Vagina (tissue), 2 donors: ENCODE data around the gene SUGCT. TPM values are rescaled to one million over a fixed set of nuclear protein-coding genes. Genes with fewer than 3 reads are reported as not detected.

Experiments used
- DNase-seq, 2 donors: peaks; one replicate each; pipeline ENCODE4 v3.0.0-alpha.2; 2017; ENCODE audit errors: extremely low spot score in 2 of 2
- H3K27ac ChIP-seq: fragments of 200-600 bp; sonication (generic); one replicate; pipeline ENCODE4 v1.5.1; 2019
- H3K27me3 ChIP-seq: fragments of 200-600 bp; sonication (generic); one replicate; pipeline ENCODE4 v1.5.1; 2019
- H3K36me3 ChIP-seq, 2 donors: fragments of 200-600 bp; sonication (generic); one replicate each; pipeline ENCODE4 v1.5.1; 2017 to 2019
- H3K4me1 ChIP-seq: fragments of 200-600 bp; sonication (generic); one replicate; pipeline ENCODE4 v1.5.1; 2019
- H3K4me3 ChIP-seq, 2 donors: fragments of 200-600 bp; sonication (generic); 1 replicate in 1 of 2; 2 replicates in 1 of 2; pipeline ENCODE4 v1.5.1; 2016 to 2019
- H3K9me3 ChIP-seq: fragments of 200-600 bp; sonication (generic); one replicate; pipeline ENCODE4 v1.5.1; 2019
- POLR2A ChIP-seq, 2 donors: fragments of 450-650 bp; IDR thresholded peaks; one replicate each; pipeline ENCODE4 v1.6.1; 2017; ENCODE audit warnings: antibody characterized with exemption in 2 of 2, mild to moderate bottlenecking in 2 of 2, moderate library complexity in 2 of 2
- POLR2AphosphoS5 ChIP-seq, 2 donors: sonication (generic); formaldehyde crosslinking; IDR thresholded peaks; one replicate each; pipeline ENCODE4 v1.9.0; 2017; ENCODE audit warnings: antibody characterized with exemption in 2 of 2, mild to moderate bottlenecking in 2 of 2, low read depth in 1 of 2; ENCODE audit not compliant: insufficient read depth in 1 of 2
- intact Hi-C: fragments of 100-400 bp; cut with DNase I; formaldehyde crosslinking; loops from one replicate; pipeline ENCODE4 v1.15.1; 2023
- total RNA-seq: library from RNA; depleted of rRNA; stranded (reverse); fragments of >200 nt; gene quantifications from one replicate; pipeline ENCODE4 v1.2.3, GENCODE V29; 2016
- TF ChIP-seq, protein P1 (sequence below), 3 experiments: fragments of 450-650 bp in 2 of 3; fragments of 200-600 bp in 1 of 3; sonication (generic) in 1 of 3; IDR thresholded peaks; one replicate each; pipeline ENCODE4 v1.5.1; 2017 to 2019; ENCODE audit warnings: antibody characterized with exemption in 3 of 3, mild to moderate bottlenecking in 2 of 3, moderate library complexity in 2 of 3

The SUGCT gene
- total RNA-seq, 1 donor from 2014 or later = 2.2 TPM

DNA sequence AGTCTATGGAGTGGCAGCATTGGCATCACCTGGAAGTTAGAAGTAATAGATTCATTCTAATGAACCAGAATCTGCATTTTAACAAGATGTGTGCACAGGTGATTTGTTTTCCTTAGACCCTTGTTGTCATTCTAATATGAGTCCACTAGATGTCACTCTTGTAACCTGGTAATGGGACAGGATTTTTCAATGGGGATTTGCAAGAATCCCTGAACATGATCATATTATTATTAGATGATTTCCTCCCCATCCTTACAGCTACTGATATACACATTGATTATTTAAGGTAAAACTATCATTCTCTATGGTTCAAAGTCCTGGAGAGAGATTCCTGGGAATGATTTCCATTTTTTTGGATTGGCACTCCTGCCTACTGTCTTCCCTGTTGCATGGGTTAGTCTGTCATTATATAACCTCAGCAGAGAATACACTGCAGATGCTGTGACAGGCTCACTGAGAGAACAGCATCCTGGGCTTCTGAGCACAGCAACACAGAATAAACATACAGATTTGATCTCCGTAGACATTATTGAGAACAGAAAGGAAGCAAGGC, 194.9 kb downstream of the SUGCT start:
- intact Hi-C loops = loop anchor here (10.0 kb wide), 1 partner anchor 1145 kb away; no protein-coding TSS in a partner anchor
- Histone ChIP-seq H3K27ac (no peak overlapping the region), H3K36me3 (no peaks in the 10 kb centered on the region), H3K4me3 (no peak overlapping the region), H3K9me3 (no peaks in the 10 kb centered on the region), H3K4me1 (no peaks in the 10 kb centered on the region), H3K27me3 (no peaks in the 10 kb centered on the region)
- DNase-seq = no peak
- TF ChIP-seq POLR2A (IDR thresholded peaks at IDR 0.05) (no peak), POLR2AphosphoS5 (IDR thresholded peaks at IDR 0.05; ENCODE audit: insufficient read depth in 1 of 2, low read depth in 1 of 2) (no peak)
- TF ChIP-seq, protein P1, sequence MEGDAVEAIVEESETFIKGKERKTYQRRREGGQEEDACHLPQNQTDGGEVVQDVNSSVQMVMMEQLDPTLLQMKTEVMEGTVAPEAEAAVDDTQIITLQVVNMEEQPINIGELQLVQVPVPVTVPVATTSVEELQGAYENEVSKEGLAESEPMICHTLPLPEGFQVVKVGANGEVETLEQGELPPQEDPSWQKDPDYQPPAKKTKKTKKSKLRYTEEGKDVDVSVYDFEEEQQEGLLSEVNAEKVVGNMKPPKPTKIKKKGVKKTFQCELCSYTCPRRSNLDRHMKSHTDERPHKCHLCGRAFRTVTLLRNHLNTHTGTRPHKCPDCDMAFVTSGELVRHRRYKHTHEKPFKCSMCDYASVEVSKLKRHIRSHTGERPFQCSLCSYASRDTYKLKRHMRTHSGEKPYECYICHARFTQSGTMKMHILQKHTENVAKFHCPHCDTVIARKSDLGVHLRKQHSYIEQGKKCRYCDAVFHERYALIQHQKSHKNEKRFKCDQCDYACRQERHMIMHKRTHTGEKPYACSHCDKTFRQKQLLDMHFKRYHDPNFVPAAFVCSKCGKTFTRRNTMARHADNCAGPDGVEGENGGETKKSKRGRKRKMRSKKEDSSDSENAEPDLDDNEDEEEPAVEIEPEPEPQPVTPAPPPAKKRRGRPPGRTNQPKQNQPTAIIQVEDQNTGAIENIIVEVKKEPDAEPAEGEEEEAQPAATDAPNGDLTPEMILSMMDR (IDR thresholded peaks at IDR 0.05) = peak; percentile 42 to 67 (median 59)

DNA sequence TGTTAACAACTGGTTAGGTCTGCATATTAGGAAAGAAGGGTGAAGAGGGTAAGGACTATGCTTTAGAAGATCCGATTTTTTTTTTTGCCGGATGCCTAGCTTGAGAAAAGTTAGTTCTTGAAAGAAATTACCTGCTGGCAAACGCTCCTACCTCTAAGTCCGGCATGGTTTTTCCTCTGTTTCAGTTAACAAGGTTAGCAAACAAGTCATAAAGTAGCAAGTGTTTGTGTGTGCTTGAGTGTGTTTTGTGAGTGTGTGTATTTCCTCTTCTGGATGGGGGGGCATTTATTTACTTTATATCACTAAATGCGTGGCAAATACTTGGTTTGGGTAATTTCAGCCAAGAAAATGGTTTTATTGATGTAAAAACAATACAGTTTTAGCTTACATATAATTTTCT, 195.6 kb downstream of the SUGCT start:
- H3K36me3 ChIP-seq = no peaks in the 10 kb centered on the region
- H3K27me3 ChIP-seq = no peaks in the 10 kb centered on the region
- H3K27ac ChIP-seq = no peak overlapping the region
- H3K4me3 ChIP-seq = no peak overlapping the region
- DNase-seq = no peak
- no peaks in the 10 kb centered on the region for H3K9me3 ChIP-seq
- TF ChIP-seq, protein P1 (IDR thresholded peaks at IDR 0.05) = no peak
- no peak for TF ChIP-seq POLR2AphosphoS5 (IDR thresholded peaks at IDR 0.05; ENCODE audit: insufficient read depth in 1 of 2, low read depth in 1 of 2)
- no peak for TF ChIP-seq POLR2A (IDR thresholded peaks at IDR 0.05)
- intact Hi-C loops = no loop called here
- H3K4me1 ChIP-seq = no peaks in the 10 kb centered on the region

DNA sequence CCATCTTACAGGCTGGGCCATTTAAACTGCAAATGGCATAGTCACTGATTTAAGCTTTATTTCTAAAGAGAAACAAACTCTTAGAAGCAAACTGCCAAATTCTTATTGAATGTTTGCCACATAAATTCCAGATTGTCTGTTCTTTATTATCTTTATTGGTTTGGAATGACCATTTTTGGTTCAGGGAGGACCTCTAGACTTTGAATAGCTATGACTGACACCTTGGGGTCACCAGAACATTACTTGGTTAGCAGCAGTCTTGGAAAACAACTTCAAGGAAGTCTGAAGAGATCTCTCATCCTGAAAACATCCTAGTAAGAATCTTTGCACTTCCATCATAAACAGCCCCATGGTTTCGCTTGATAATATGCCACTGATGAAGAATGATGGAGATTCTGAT, 197.1 kb downstream of the SUGCT start:
- DNase-seq = no peak
- Histone ChIP-seq H3K4me3 (no peak overlapping the region), H3K36me3 (no peaks in the 10 kb centered on the region), H3K27me3 (no peaks in the 10 kb centered on the region), H3K27ac (no peak overlapping the region), H3K9me3 (no peaks in the 10 kb centered on the region), H3K4me1 (no peaks in the 10 kb centered on the region)
- intact Hi-C loops = no loop called here
- TF ChIP-seq, protein P1 (IDR thresholded peaks at IDR 0.05) = no peak
- TF ChIP-seq POLR2AphosphoS5 (IDR thresholded peaks at IDR 0.05; ENCODE audit: insufficient read depth in 1 of 2, low read depth in 1 of 2) = no peak
- no peak for TF ChIP-seq POLR2A (IDR thresholded peaks at IDR 0.05)

DNA sequence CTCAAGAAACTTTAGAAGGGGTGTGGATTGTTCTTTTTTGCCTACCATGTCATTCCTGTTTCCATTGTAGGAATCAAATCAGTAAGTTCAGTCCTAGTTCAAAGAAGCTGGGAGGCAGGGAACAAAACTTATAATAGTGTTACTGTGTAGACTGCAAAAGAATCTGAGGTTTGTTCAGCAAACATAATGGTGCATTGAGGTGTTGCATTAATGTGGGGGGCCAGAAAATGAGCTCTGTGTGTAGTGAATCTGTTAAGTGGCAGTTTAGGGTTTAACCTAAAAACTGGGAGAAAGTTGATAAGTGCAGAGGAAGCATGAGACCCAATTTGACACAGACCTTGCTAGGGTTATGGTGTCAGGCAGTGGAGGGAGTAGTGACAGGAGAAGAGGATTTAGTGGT, 197.7 kb downstream of the SUGCT start:
- no peaks in the 10 kb centered on the region for H3K4me1 ChIP-seq
- TF ChIP-seq POLR2AphosphoS5 (IDR thresholded peaks at IDR 0.05; ENCODE audit: insufficient read depth in 1 of 2, low read depth in 1 of 2) (no peak), POLR2A (IDR thresholded peaks at IDR 0.05) (no peak)
- TF ChIP-seq, protein P1 (IDR thresholded peaks at IDR 0.05) = no peak
- H3K27ac ChIP-seq = no peak overlapping the region
- intact Hi-C loops = no loop called here
- H3K27me3 ChIP-seq = no peaks in the 10 kb centered on the region
- no peak overlapping the region for H3K4me3 ChIP-seq
- no peaks in the 10 kb centered on the region for H3K36me3 ChIP-seq
- DNase-seq = no peak
- H3K9me3 ChIP-seq = no peaks in the 10 kb centered on the region

DNA sequence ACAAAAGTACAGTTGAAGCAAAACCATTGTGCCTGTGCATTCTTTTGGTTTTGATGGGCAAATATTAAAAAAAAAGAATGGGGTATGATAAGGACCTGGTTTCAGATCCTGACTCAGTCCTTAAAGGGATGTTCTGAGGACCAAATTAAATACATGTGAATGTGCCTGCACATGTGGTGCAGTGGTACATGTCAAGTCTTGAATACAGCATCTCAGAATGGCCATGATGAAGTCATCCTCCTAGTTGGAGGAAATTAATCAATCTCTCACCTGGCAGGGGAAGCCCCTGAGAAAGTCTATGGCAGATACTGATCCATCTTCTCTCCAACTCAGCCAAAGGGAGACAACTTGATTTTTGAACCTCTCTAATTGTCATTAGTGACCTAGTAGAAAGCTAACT, 207.0 kb downstream of the SUGCT start:
- Histone ChIP-seq H3K4me1 (no peaks in the 10 kb centered on the region), H3K27me3 (no peaks in the 10 kb centered on the region), H3K27ac (no peak overlapping the region), H3K9me3 (no peaks in the 10 kb centered on the region), H3K36me3 (no peaks in the 10 kb centered on the region), H3K4me3 (no peak overlapping the region)
- no peak for DNase-seq
- intact Hi-C loops = no loop called here
- TF ChIP-seq, protein P1 (IDR thresholded peaks at IDR 0.05) = no peak
- TF ChIP-seq POLR2AphosphoS5 (IDR thresholded peaks at IDR 0.05; ENCODE audit: insufficient read depth in 1 of 2, low read depth in 1 of 2) = no peak
